RWPE2 (cell line): ENCODE data around the gene PPP4R4.

ENCODE experiments used
- ATAC-seq: fragments of 200-7000 bp; cut with Tn5 transposase; 3 replicates; pipeline ENCODE4 v1.9.1; 2021; ENCODE audit warnings: low read depth
- DNase-seq: peaks from one replicate; pipeline ENCODE4 v3.0.0-alpha.2; 2020; ENCODE audit warnings: low spot score
- H3K27ac ChIP-seq: fragments of 450-650 bp; 2 replicates; pipeline ENCODE4 v1.5.1; 2017; ENCODE audit warnings: mild to moderate bottlenecking; ENCODE audit not compliant: poor library complexity, severe bottlenecking
- H3K27me3 ChIP-seq: fragments of 250-450 bp; sonication (Bioruptor Pico); 2 replicates; pipeline ENCODE4 v1.5.1; 2021; ENCODE audit warnings: mild to moderate bottlenecking, moderate library complexity; ENCODE audit not compliant: insufficient read depth, poor library complexity, severe bottlenecking
- H3K36me3 ChIP-seq: fragments of 250-450 bp; sonication (Bioruptor Pico); 2 replicates; pipeline ENCODE4 v1.5.1; 2020; ENCODE audit warnings: low read depth, mild to moderate bottlenecking, moderate library complexity
- H3K4me1 ChIP-seq: fragments of 250-450 bp; sonication (Bioruptor Pico); 2 replicates; pipeline ENCODE4 v1.5.1; 2021; ENCODE audit warnings: mild to moderate bottlenecking, moderate library complexity; ENCODE audit not compliant: insufficient read depth, poor library complexity, severe bottlenecking
- H3K4me3 ChIP-seq: fragments of 250-450 bp; sonication (Bioruptor Pico); 2 replicates; pipeline ENCODE4 v1.5.1; 2021; ENCODE audit warnings: mild to moderate bottlenecking, moderate library complexity; ENCODE audit not compliant: severe bottlenecking
- H3K9me3 ChIP-seq: fragments of 250-450 bp; sonication (Bioruptor Pico); 2 replicates; pipeline ENCODE4 v1.5.1; 2021; ENCODE audit warnings: mild to moderate bottlenecking, moderate library complexity; ENCODE audit not compliant: severe bottlenecking
- TF ChIP-seq, protein P1 (sequence below): fragments of 450-650 bp; IDR thresholded peaks from one replicate; pipeline ENCODE4 v1.5.1; 2017; ENCODE audit warnings: mild to moderate bottlenecking, moderate library complexity; ENCODE audit not compliant: poor library complexity, severe bottlenecking

PPP4R4 gene

DNA sequence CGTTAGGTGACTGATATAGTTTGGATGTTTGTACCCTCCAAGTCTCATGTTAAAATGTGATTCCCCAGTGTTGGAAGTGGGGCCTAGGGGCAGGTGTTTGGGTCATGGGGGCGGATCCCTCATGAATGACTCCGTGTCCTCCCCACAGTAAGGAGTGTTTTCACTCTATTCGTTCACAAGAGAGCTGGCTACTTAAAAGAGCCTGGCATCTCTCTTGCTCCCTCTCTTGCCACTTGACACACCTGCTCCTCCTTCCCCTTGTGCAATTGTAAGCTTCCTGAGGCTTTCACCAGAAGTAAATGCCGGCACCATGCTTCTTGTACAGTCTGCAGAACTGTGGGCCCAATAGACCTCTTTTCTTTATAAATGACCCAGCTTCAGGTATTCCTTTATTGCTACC, 47.3 kb upstream of the PPP4R4 start:
- H3K4me1 ChIP-seq: no peaks in the 10 kb centered on the region
- no peak for DNase-seq
- no peaks in the 10 kb centered on the region for H3K27me3 ChIP-seq
- TF ChIP-seq, protein P1, sequence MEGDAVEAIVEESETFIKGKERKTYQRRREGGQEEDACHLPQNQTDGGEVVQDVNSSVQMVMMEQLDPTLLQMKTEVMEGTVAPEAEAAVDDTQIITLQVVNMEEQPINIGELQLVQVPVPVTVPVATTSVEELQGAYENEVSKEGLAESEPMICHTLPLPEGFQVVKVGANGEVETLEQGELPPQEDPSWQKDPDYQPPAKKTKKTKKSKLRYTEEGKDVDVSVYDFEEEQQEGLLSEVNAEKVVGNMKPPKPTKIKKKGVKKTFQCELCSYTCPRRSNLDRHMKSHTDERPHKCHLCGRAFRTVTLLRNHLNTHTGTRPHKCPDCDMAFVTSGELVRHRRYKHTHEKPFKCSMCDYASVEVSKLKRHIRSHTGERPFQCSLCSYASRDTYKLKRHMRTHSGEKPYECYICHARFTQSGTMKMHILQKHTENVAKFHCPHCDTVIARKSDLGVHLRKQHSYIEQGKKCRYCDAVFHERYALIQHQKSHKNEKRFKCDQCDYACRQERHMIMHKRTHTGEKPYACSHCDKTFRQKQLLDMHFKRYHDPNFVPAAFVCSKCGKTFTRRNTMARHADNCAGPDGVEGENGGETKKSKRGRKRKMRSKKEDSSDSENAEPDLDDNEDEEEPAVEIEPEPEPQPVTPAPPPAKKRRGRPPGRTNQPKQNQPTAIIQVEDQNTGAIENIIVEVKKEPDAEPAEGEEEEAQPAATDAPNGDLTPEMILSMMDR: no peak
- H3K4me3 ChIP-seq: no peak overlapping the region
- no peaks in the 10 kb centered on the region for H3K9me3 ChIP-seq
- no peaks in the 10 kb centered on the region for H3K36me3 ChIP-seq
- no peak for ATAC-seq
- H3K27ac ChIP-seq: no peak overlapping the region

GRCh38 chr14:94127330-94127729, 46.8 kb upstream of the PPP4R4 start:
- no peak for ATAC-seq

DNA sequence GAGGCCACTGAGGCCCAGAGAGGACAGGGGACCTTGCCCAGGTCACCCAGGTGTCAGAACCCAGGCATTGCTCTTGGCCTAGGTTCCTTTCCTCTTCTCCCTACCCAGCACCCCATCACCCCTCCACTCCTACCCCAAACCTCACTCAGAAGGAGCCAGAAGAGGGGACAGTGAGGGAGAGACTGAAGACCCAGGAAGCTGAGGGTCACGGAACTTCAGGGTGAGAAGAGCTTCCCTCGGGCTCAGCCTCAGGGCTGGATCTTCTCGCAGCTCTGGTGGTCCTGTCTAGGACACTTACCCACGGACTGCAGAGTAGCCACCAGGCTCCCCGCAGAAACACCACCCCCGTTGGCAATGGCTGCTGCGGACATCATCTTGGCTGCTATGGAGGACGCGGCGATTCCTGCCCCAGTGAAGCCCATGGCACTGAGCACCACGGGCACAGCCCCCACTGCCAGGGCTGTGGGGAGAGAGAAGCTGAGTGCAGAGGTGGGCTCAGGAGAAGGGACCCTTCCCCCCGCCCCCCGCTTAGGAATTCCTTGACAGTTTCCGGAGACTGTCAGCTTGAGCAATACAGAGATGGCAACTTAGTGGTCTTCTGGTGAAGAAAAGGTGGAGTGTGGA, 45.8 kb upstream of the PPP4R4 start:
- no peaks in the 10 kb centered on the region for H3K9me3 ChIP-seq
- DNase-seq (no peak), ATAC-seq (no peak)
- no peak overlapping the region for H3K4me3 ChIP-seq
- H3K27me3 ChIP-seq: no peaks in the 10 kb centered on the region
- H3K36me3 ChIP-seq: no peaks in the 10 kb centered on the region
- H3K27ac ChIP-seq: no peak overlapping the region
- H3K4me1 ChIP-seq: no peaks in the 10 kb centered on the region
- TF ChIP-seq, protein P1: no peak

More at GRCh38 chr14:94127330-94127729, 46.8 kb upstream of the PPP4R4 start:
- no peak for DNase-seq
- Histone ChIP-seq H3K27ac (no peak overlapping the region), H3K9me3 (no peaks in the 10 kb centered on the region), H3K36me3 (no peaks in the 10 kb centered on the region), H3K4me3 (no peak overlapping the region), H3K27me3 (no peaks in the 10 kb centered on the region), H3K4me1 (no peaks in the 10 kb centered on the region)
- TF ChIP-seq, protein P1: no peak

DNA sequence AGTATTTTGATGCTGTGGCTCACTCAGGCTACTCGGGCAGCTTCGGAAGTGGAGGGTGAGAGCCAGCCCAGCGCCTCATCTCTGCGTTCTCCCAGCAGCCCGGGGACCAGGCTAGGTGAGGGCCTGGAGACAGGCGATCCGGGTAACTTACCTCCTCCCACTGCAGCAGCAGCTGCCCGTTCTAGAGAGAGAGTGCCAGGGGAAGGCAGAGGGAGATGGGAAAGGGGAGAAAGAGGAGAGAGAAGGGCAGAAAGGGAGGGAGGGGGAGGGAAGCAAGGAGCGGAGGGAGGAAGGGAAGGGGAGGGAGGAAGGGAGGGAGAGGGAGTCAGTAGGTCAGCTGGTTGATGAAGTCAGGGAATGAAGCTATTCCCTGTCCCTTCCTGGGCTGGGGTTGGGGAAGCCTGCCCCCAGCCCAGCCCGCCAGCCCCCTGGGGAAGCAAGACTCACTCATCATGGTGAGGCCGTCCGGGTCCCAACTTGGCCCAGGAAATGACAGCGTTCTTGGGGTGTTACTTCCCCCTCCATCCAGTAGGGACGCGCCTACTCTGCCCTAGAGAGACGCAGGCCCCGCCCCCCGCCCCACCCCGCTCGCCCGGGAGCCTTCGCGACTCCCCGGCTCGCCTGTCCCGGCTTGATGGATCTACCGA, 44.9 kb upstream of the PPP4R4 start, which contains the start of gene IFI27L2:
Gene IFI27L2 (minus strand): TSS at position 494 of the 647 bp plus-strand sequence. CDS start 40 bp downstream, at position 454.
- ATAC-seq (peak; percentile 87), DNase-seq (no peak)
- Histone ChIP-seq H3K27ac (peak within 1 kb of the TSS; percentile 22), H3K27me3 (no peaks in the 10 kb centered on the region), H3K4me1 (no peaks in the 10 kb centered on the region), H3K36me3 (no peaks in the 10 kb centered on the region), H3K4me3 (peak within 1 kb of the TSS; percentile 36), H3K9me3 (no peaks in the 10 kb centered on the region)
- TF ChIP-seq, protein P1: peak; percentile 19
